Ascending aorta (tissue), 2 donors: Measurements from ENCODE around the gene RPS15. TPM values are rescaled to one million over a fixed set of nuclear protein-coding genes. Genes with fewer than 3 reads are reported as not detected.

Source experiments
- DNase-seq, 2 donors: peaks; one replicate each; pipeline ENCODE4 v3.0.0-alpha.2; 2019; ENCODE audit warnings: low spot score in 2 of 2
- H3K27ac ChIP-seq, 2 donors: fragments of 200-600 bp; sonication (generic); one replicate each; pipeline ENCODE4 v1.5.1; 2016 to 2017; ENCODE audit warnings: mild to moderate bottlenecking in 1 of 2
- H3K27me3 ChIP-seq: fragments of 200-600 bp; sonication (generic); one replicate; pipeline ENCODE4 v1.5.1; 2017
- H3K36me3 ChIP-seq, 2 donors: fragments of 200-600 bp; sonication (generic); one replicate each; pipeline ENCODE4 v1.5.1; 2016
- H3K4me1 ChIP-seq, 2 donors: fragments of 200-600 bp; sonication (generic); one replicate each; pipeline ENCODE4 v1.5.1; 2016 to 2017; ENCODE audit warnings: mild to moderate bottlenecking in 1 of 2
- H3K4me3 ChIP-seq, 2 donors: fragments of 200-600 bp; sonication (generic); one replicate each; pipeline ENCODE4 v1.5.1; 2016 to 2017; ENCODE audit warnings: mild to moderate bottlenecking in 1 of 2
- H3K9me3 ChIP-seq, 2 donors: fragments of 200-600 bp; sonication (generic); one replicate each; pipeline ENCODE4 v1.5.1; 2016
- CTCF ChIP-seq, 3 experiments: fragments of 200-600 bp in 2 of 3; fragments of 450-650 bp in 1 of 3; sonication (generic) in 2 of 3; IDR thresholded peaks; one replicate each; pipeline ENCODE4 v1.5.1; 2016 to 2019; ENCODE audit warnings: antibody characterized with exemption in 3 of 3, mild to moderate bottlenecking in 1 of 3, moderate library complexity in 1 of 3
- intact Hi-C: fragments of 100-400 bp; cut with DNase I; formaldehyde crosslinking; loops from one replicate; pipeline ENCODE4 v1.15.1; 2023
- total RNA-seq: library from RNA; depleted of rRNA; stranded (reverse); fragments of >200 nt; gene quantifications from one replicate; pipeline ENCODE4 v1.1.0, GENCODE V29; 2016

Gene RPS15
- total RNA-seq, 1 donor from 2014 or later = 3,111 TPM

DNA sequence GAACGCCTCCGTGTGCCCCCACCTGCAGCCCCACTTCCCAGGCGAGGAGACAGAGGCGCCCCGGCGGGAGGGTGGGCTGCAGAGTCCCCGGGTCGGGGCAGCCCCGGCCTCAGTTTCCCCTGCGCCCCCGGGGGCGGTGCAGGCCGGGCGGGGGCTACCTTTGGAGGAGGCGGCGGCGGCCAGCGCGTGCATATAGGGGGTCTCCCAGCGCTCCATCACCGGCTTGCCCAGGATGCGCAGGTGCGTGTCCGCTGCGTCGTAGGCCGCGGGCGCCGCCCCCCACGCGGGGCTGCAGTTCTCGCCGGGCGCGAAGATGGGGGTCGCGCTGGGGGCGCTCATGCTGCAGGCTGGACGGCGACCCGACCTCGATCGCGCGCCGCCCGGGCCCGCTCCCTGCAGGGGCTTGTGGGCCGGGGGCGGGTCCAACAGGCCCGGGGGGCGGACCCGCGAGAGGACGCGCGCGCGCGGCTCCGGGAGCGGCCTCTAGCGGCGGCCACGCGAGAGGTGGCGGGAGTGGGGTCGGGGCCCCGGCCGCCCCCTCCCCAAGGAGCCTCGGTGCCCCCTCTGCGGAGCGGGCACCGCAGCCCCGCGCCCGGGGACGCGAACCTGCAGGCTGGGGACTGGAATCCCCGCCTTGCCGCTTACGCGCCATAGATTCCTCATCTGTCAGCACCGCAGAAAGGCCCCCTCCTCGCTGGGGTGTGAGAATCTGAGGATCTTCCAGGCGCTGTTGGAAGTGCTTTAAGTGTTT, 36.9 kb upstream of the RPS15 start, which contains the start of gene GAMT:
TSS of gene GAMT (minus strand) at position 405 of the 751 bp plus-strand sequence. CDS start at position 339, 66 bp downstream.
- intact Hi-C loops = no loop called here
- peak; percentile 23 to 53 (median 48) for TF ChIP-seq CTCF (IDR thresholded peaks at IDR 0.05)
- peak within 1 kb of the TSS; percentile 1 to 3 for H3K27ac ChIP-seq

DNA sequence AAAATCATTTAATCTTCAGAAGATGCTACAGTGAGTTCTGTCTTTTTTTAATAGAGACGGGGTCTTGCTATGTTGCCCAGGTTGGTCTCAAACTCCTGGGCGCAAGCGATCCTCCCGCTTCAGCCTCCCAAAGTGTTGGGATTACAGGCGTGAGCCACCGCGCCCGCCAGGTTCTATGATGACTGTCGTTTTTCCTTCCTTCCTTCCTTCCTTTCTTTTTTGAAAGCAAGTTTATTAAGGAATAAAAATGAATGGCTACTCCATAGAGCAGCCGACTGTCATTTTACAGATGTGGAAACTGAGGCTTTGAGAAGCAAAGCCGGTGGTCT, 36.3 kb upstream of the RPS15 start:
- H3K4me1 ChIP-seq = peaks cover 10 to 24% of the 10 kb centered on the region in 2 donors
- H3K27me3 ChIP-seq = no peaks in the 10 kb centered on the region
- DNase-seq = no peak
- H3K9me3 ChIP-seq = no peaks in the 10 kb centered on the region
- TF ChIP-seq CTCF (IDR thresholded peaks at IDR 0.05) = no peak
- H3K4me3 ChIP-seq = peak overlapping the region; percentile 78 to 92
- H3K36me3 ChIP-seq = no peaks in the 10 kb centered on the region
- H3K27ac ChIP-seq = no peak overlapping the region
- intact Hi-C loops = no loop called here

More for the DNA sequence above, 36.9 kb upstream of the RPS15 start, which contains the start of gene GAMT:
- H3K4me3 ChIP-seq = peak within 1 kb of the TSS; percentile 78 to 92
- DNase-seq = no peak
- no peaks in the 10 kb centered on the region for H3K9me3 ChIP-seq
- H3K36me3 ChIP-seq = no peaks in the 10 kb centered on the region
- H3K4me1 ChIP-seq = peaks cover 10 to 26% of the 10 kb centered on the region in 2 donors
- H3K27me3 ChIP-seq = no peaks in the 10 kb centered on the region

GRCh38 chr19:1402411-1403070, 35.7 kb upstream of the RPS15 start:
- peaks cover 10 to 24% of the 10 kb centered on the region in 2 donors for H3K4me1 ChIP-seq
- TF ChIP-seq CTCF (IDR thresholded peaks at IDR 0.05) = no peak
- intact Hi-C loops = no loop called here
- H3K27me3 ChIP-seq = no peaks in the 10 kb centered on the region
- DNase-seq = no peak
- no peaks in the 10 kb centered on the region for H3K9me3 ChIP-seq
- no peak overlapping the region for H3K27ac ChIP-seq
- H3K4me3 ChIP-seq = no peak overlapping the region
- H3K36me3 ChIP-seq = no peaks in the 10 kb centered on the region

DNA sequence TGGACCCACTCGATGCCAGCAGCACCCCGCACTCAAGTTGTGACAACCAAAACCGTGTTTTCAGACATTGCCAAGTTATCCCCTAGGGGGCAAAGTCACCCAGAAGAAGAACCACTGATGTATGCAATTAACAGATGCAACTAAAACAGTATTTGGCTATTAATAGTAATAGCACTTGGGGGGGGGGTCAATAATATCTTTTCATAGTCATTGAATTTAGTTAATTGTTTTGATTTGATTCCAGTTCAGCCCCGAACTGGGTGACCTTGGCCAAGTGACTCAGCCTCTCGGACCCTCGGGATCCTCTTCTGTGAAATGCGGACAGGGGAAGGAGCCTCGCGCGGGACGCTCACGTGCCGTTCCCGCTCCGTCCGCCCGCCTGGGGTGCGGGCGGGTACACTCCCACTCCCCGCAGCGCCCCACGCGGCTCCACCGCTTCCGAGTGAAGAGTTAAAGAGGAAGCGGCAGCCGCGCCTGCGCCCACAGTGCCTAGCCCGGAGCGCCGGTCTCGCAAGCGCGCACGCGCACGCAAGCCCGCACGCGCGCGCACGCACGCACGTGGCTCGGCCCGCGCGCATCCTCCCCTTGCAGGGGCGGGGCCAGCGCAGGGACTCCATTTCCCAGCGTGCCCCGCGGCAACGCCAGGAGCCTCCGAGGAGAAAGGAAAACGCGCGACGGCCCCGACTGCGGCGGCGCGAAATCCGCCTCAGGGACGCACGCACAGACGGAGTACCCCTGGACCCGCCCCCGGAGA, 31.2 kb upstream of the RPS15 start:
- intact Hi-C loops = loop anchor here (1.0 to 2.0 kb wide), 3 partner anchors 24 to 52 kb away; partner anchors contain the start of genes NDUFS7 and RPS15
- Histone ChIP-seq H3K4me3 (peak overlapping the region; percentile 41 to 75), H3K36me3 (no peaks in the 10 kb centered on the region), H3K27ac (peak overlapping the region; percentile 55 to 61), H3K9me3 (no peaks in the 10 kb centered on the region), H3K4me1 (peaks cover 31 to 37% of the 10 kb centered on the region in 2 donors), H3K27me3 (no peaks in the 10 kb centered on the region)
- TF ChIP-seq CTCF (IDR thresholded peaks at IDR 0.05) = peak in 1 of 3 experiments; percentile 17
- peak; percentile 95 to 99 for DNase-seq

DNA sequence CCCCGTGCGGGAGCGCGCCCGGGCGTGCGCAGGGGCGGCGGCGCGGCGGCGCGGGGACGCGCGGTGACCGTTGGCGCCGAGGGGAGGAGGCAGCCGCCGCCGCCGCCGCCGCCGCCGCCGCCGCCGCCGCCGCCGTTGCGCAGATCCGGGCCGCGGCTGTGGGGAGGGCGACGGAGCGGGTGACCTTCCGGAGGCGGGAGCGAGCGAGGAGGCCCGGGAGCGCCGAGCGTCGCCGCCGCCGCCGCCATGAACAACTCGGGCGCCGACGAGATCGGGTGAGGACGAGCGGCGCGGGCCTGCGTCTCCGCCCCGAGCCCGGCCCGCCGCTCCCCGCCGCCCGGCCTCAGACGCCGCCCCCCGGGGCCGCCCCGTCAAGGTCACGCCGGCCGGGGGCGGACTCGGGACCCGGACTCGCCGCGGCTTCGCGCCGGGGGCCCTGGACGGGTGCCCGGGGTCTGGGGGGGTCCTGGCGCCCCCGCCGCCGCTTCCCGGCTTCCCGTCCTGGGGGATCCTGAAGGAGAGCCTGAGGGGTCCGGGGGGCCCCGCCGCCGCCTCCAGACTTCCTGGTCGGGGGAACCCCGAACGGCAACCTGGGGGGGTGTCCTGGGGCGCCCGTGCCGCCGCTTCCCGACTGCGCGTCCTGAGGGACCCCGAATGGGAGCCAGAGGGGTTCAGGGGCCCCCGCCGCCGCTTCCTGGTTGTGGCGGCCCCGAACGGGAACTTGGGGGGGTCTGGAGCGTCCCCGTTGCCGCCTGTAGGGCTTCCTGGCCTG, 30.5 kb upstream of the RPS15 start, which contains the start of gene DAZAP1:
TSS of gene DAZAP1 (plus strand) at position 59 of the 772 bp plus-strand sequence. CDS start at position 247, 188 bp downstream.
- no peak for TF ChIP-seq CTCF (IDR thresholded peaks at IDR 0.05)
- Histone ChIP-seq H3K4me1 (peaks cover 31 to 35% of the 10 kb centered on the region in 2 donors), H3K4me3 (peak within 1 kb of the TSS; percentile 95 to 99), H3K36me3 (no peaks in the 10 kb centered on the region), H3K9me3 (no peaks in the 10 kb centered on the region), H3K27me3 (no peaks in the 10 kb centered on the region), H3K27ac (peak within 1 kb of the TSS; percentile 96)
- DNase-seq = no peak
- intact Hi-C loops = loop anchor here (1.0 to 2.0 kb wide), 4 partner anchors 24 to 129 kb away; partner anchors contain the start of genes NDUFS7 and RPS15
